Measurements from ENCODE around the gene RNF128. TPM values are rescaled to one million over a fixed set of nuclear protein-coding genes. Genes with fewer than 3 reads are reported as not detected.
A peak's percentile ranks its signal among the peaks of the same experiment; 100 is the strongest.

Gene RNF128
- total and polyA plus RNA-seq, 2 donors from 2014 or later: 18.4 to 18.9 TPM

DNA sequence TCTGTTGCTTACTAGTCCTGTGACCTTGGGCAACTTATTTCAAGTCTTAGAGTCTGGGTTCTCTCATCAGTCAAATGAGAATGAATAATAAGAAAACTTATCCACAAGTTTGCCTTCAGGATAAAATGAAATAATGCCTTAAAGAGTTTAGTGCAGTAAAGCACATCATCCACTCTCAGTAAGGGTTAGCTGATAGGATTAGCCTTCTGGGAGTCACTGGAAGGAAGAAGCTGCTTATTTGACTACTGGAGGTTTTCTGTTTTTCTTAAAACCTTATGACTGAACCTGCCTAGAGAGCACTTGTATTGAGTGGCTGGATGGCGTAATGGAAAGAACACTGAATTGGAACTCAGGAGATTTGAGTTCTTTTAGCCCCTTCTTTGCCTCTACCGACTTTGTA lies 1.8 kb downstream of the RNF128 start:
- intact Hi-C loops (cut with DNase I): no loop called here
- DNase-seq: no peak
- Histone ChIP-seq H3K27ac (ENCODE audit: low read depth in 2 of 2, low read length in 2 of 2) (no peak overlapping the region), H3K27me3 (ENCODE audit: control insufficient read depth, insufficient read depth, low read length) (peaks cover 16% of the 10 kb centered on the region), H3K36me3 (ENCODE audit: control insufficient read depth in 2 of 3, insufficient read depth in 3 of 3, low read length in 3 of 3) (no peaks in the 10 kb centered on the region), H3K4me3 (ENCODE audit: low read length in 3 of 3) (peak overlapping the region in 2 of 3 donors; percentile 8 to 79), H3K9me3 (ENCODE audit: control insufficient read depth in 2 of 3, insufficient read depth in 1 of 3, low read length in 3 of 3) (no peaks in the 10 kb centered on the region), H3K4me1 (ENCODE audit: control insufficient read depth in 2 of 3, insufficient read depth in 2 of 3, low read depth in 1 of 3, low read length in 3 of 3) (no peaks in the 10 kb centered on the region), H3K9ac (ENCODE audit: low read length in 3 of 3) (peak overlapping the region in 1 of 3 donors; percentile 26)
- TF ChIP-seq, protein P1, sequence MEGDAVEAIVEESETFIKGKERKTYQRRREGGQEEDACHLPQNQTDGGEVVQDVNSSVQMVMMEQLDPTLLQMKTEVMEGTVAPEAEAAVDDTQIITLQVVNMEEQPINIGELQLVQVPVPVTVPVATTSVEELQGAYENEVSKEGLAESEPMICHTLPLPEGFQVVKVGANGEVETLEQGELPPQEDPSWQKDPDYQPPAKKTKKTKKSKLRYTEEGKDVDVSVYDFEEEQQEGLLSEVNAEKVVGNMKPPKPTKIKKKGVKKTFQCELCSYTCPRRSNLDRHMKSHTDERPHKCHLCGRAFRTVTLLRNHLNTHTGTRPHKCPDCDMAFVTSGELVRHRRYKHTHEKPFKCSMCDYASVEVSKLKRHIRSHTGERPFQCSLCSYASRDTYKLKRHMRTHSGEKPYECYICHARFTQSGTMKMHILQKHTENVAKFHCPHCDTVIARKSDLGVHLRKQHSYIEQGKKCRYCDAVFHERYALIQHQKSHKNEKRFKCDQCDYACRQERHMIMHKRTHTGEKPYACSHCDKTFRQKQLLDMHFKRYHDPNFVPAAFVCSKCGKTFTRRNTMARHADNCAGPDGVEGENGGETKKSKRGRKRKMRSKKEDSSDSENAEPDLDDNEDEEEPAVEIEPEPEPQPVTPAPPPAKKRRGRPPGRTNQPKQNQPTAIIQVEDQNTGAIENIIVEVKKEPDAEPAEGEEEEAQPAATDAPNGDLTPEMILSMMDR (IDR thresholded peaks at IDR 0.05; ENCODE audit: borderline replicate concordance, extremely low read depth, insufficient read depth): no peak
- FAIRE-seq: no peak

DNA sequence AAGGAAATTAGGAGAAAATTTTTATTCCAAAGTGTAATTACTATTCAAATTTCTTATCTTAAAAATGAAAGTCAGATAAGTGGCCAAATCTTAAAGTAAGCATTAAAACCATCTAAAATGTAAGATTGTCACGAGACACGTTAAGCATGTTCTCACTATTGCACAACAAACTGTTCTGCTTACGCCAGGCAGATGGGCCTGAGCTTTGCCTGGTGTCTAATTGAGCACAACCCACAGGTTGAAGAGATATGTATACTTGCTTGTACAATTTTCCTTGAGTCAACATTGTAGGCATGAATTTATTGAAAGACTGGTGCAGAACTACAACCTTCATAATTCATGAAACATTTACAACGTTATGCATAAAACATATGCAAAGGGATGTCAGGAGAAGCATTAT lies 3.9 kb downstream of the RNF128 start:
- DNase-seq (no peak), FAIRE-seq (no peak)
- TF ChIP-seq, protein P1 (IDR thresholded peaks at IDR 0.05; ENCODE audit: borderline replicate concordance, extremely low read depth, insufficient read depth): no peak
- Histone ChIP-seq H3K27ac (ENCODE audit: low read depth in 2 of 2, low read length in 2 of 2) (no peak overlapping the region), H3K36me3 (ENCODE audit: control insufficient read depth in 2 of 3, insufficient read depth in 3 of 3, low read length in 3 of 3) (no peaks in the 10 kb centered on the region), H3K4me3 (ENCODE audit: low read length in 3 of 3) (no peak overlapping the region), H3K27me3 (ENCODE audit: control insufficient read depth, insufficient read depth, low read length) (peaks cover 20% of the 10 kb centered on the region), H3K9ac (ENCODE audit: low read length in 3 of 3) (no peak overlapping the region), H3K9me3 (ENCODE audit: control insufficient read depth in 2 of 3, insufficient read depth in 1 of 3, low read length in 3 of 3) (no peaks in the 10 kb centered on the region), H3K4me1 (ENCODE audit: control insufficient read depth in 2 of 3, insufficient read depth in 2 of 3, low read depth in 1 of 3, low read length in 3 of 3) (no peaks in the 10 kb centered on the region)
- intact Hi-C loops (cut with DNase I): no loop called here

DNA sequence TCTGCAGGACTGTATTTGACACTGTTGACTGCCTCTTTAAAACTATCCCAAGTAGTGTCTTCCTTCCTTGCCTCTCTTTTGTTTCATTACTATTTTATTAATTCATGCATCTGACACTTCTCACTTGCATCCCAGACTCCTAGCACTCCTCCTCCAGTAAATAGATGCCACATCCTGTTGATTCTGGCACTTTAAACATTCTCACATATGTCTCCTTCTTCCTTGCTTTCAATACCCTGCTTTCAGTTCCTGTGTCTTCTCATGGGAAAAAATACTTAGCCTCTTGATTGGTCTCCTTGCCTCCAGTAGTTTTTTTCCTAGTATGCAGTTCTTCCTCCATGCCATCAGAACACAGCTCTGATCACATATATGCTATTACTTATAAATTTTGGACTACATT lies 5.1 kb downstream of the RNF128 start:
- Histone ChIP-seq H3K9me3 (ENCODE audit: control insufficient read depth in 2 of 3, insufficient read depth in 1 of 3, low read length in 3 of 3) (no peaks in the 10 kb centered on the region), H3K27me3 (ENCODE audit: control insufficient read depth, insufficient read depth, low read length) (peaks cover 9% of the 10 kb centered on the region), H3K9ac (ENCODE audit: low read length in 3 of 3) (no peak overlapping the region), H3K36me3 (ENCODE audit: control insufficient read depth in 2 of 3, insufficient read depth in 3 of 3, low read length in 3 of 3) (no peaks in the 10 kb centered on the region), H3K27ac (ENCODE audit: low read depth in 2 of 2, low read length in 2 of 2) (no peak overlapping the region), H3K4me3 (ENCODE audit: low read length in 3 of 3) (no peak overlapping the region), H3K4me1 (ENCODE audit: control insufficient read depth in 2 of 3, insufficient read depth in 2 of 3, low read depth in 1 of 3, low read length in 3 of 3) (no peaks in the 10 kb centered on the region)
- no peak for DNase-seq
- intact Hi-C loops (cut with DNase I): no loop called here
- TF ChIP-seq, protein P1 (IDR thresholded peaks at IDR 0.05; ENCODE audit: borderline replicate concordance, extremely low read depth, insufficient read depth): no peak
- FAIRE-seq: no peak

DNA sequence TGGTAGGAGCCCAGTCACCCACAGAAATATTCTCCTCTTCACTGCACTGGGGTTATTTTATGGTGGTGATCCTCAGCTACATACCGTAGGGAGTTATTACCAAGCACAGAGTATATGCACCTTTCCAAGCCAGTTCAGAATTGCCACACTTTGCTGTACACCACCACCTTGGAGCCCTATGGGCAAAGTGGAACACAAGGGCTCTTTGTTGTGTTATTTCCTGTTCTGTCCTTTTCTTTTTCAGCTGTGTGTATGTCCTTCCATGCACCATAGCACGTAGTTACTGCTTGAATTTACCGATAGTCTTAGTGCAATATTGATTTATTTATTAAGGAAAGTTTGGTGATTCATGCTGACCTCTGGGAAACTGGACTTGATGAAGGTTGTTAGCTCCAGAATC lies 8.3 kb downstream of the RNF128 start:
- TF ChIP-seq, protein P1 (IDR thresholded peaks at IDR 0.05; ENCODE audit: borderline replicate concordance, extremely low read depth, insufficient read depth): no peak
- intact Hi-C loops (cut with DNase I): no loop called here
- FAIRE-seq: no peak
- H3K36me3 ChIP-seq (ENCODE audit: control insufficient read depth in 2 of 3, insufficient read depth in 3 of 3, low read length in 3 of 3): no peaks in the 10 kb centered on the region
- no peak for DNase-seq
- no peaks in the 10 kb centered on the region for H3K9me3 ChIP-seq (ENCODE audit: control insufficient read depth in 2 of 3, insufficient read depth in 1 of 3, low read length in 3 of 3)
- H3K27me3 ChIP-seq (ENCODE audit: control insufficient read depth, insufficient read depth, low read length): peaks cover 4% of the 10 kb centered on the region
- H3K9ac ChIP-seq (ENCODE audit: low read length in 3 of 3): no peak overlapping the region
- H3K4me1 ChIP-seq (ENCODE audit: control insufficient read depth in 2 of 3, insufficient read depth in 2 of 3, low read depth in 1 of 3, low read length in 3 of 3): no peaks in the 10 kb centered on the region
- H3K4me3 ChIP-seq (ENCODE audit: low read length in 3 of 3): no peak overlapping the region
- no peak overlapping the region for H3K27ac ChIP-seq (ENCODE audit: low read depth in 2 of 2, low read length in 2 of 2)
